Smooth muscle cell (in vitro differentiated cells): Measurements from ENCODE around the gene NRSN2. TPM values are rescaled to one million over a fixed set of nuclear protein-coding genes. Genes with fewer than 3 reads are reported as not detected.
A peak's percentile ranks its signal among the peaks of the same experiment; 100 is the strongest.

Experiments
- DNase-seq: peaks from one replicate; lab custom pipeline; 2025; ENCODE audit not compliant: unreplicated experiment; lab: John Stamatoyannopoulos, UW
- H2AFZ ChIP-seq: fragments of 200-600 bp; sonication (generic); 2 replicates; pipeline ENCODE4 v1.6.0; 2016; ENCODE audit warnings: antibody characterized with exemption, low read depth, mild to moderate bottlenecking
- H3F3A ChIP-seq: fragments of 200-600 bp; sonication (generic); 2 replicates; pipeline ENCODE4 v1.6.0; 2017; ENCODE audit warnings: antibody characterized with exemption, low read depth
- H3K27ac ChIP-seq: fragments of 200-600 bp; sonication (generic); 2 replicates; pipeline ENCODE4 v1.5.1; 2016; ENCODE audit warnings: low read depth, mild to moderate bottlenecking
- H3K27me3 ChIP-seq: fragments of 200-600 bp; sonication (generic); 2 replicates; pipeline ENCODE4 v1.6.1; 2016; ENCODE audit warnings: low read depth, mild to moderate bottlenecking
- H3K36me3 ChIP-seq: fragments of 200-600 bp; sonication (generic); 2 replicates; pipeline ENCODE4 v1.5.1; 2016; ENCODE audit warnings: low read depth
- H3K4me1 ChIP-seq: fragments of 200-600 bp; sonication (generic); 2 replicates; pipeline ENCODE4 v1.5.1; 2016; ENCODE audit warnings: low read depth
- H3K4me2 ChIP-seq: fragments of 200-600 bp; sonication (generic); 2 replicates; pipeline ENCODE4 v1.6.0; 2016; ENCODE audit warnings: mild to moderate bottlenecking
- H3K4me3 ChIP-seq: fragments of 200-600 bp; sonication (generic); 2 replicates; pipeline ENCODE4 v1.5.1; 2016; ENCODE audit warnings: mild to moderate bottlenecking
- H3K79me2 ChIP-seq: fragments of 200-600 bp; sonication (generic); 2 replicates; pipeline ENCODE4 v1.6.0; 2016; ENCODE audit warnings: low read depth, mild to moderate bottlenecking
- H3K9ac ChIP-seq: fragments of 200-600 bp; sonication (generic); 2 replicates; pipeline ENCODE4 v1.6.0; 2016; ENCODE audit warnings: low read depth
- H3K9me3 ChIP-seq: fragments of 200-600 bp; sonication (generic); replicated peaks from 2 replicates; pipeline ENCODE4 v1.5.1; 2016; ENCODE audit warnings: low read depth
- H4K20me1 ChIP-seq: fragments of 200-600 bp; sonication (generic); 2 replicates; pipeline ENCODE4 v1.6.0; 2016; ENCODE audit warnings: low read depth
- CTCF ChIP-seq: fragments of 200-600 bp; sonication (generic); IDR thresholded peaks from 2 replicates; pipeline ENCODE4 v1.5.1; 2017; ENCODE audit warnings: borderline replicate concordance, mild to moderate bottlenecking, antibody characterized with exemption; ENCODE audit not compliant: insufficient read depth, poor library complexity, severe bottlenecking
- WGBS: methylation state at CpG from one replicate; pipeline ENCODE4 v1.1.7; 2016; ENCODE audit warnings: low lambda C conversion rate; 5-methylcytosine and 5-hydroxymethylcytosine counted together
- polyA plus RNA-seq: library from polyadenylated mRNA; unstranded; fragments of >200 nt; fragmentation: Nextera tagmentation; extraction: Ambion mirVana; gene quantifications from 2 replicates; pipeline ENCODE4 v1.2.1, GENCODE V29; 2016
- total RNA-seq: library from RNA; depleted of rRNA; stranded (reverse); fragments of >200 nt; gene quantifications from 2 replicates; pipeline ENCODE4 v1.2.3, GENCODE V29; 2014

NRSN2 gene
- total and polyA plus RNA-seq, 2 experiments from 2014 or later = 50.1 to 107 TPM

- Histone ChIP-seq H3K9me3 (no peaks in the 10 kb centered on the region), H3K4me3 (peak overlapping the region; percentile 82), H4K20me1 (peaks cover 4% of the 10 kb centered on the region), H3K27ac (peak overlapping the region; percentile 97), H3K9ac (peak overlapping the region; percentile 89), H3K4me1 (peaks cover 10% of the 10 kb centered on the region), H3K79me2 (peaks cover 17% of the 10 kb centered on the region), H3K27me3 (no peaks in the 10 kb centered on the region), H3K36me3 (no peaks in the 10 kb centered on the region), H3K4me2 (peak overlapping the region; percentile 98), H3F3A (peaks cover 8% of the 10 kb centered on the region), H2AFZ (peak overlapping the region; percentile 77)
- no peak for DNase-seq
- WGBS = 67% methylated on average over 9 of the region's 9 CpGs
- TF ChIP-seq CTCF = no peak
These were observed 775 bp upstream of the NRSN2 start for GRCh38 chr20:346033-346639.

- Histone ChIP-seq H4K20me1 (peaks cover 4% of the 10 kb centered on the region), H3K36me3 (no peaks in the 10 kb centered on the region), H3K27me3 (no peaks in the 10 kb centered on the region), H3K4me2 (peak overlapping the region; percentile 98), H3K27ac (peak overlapping the region; percentile 97), H3K4me3 (peak overlapping the region; percentile 82), H3F3A (peaks cover 13% of the 10 kb centered on the region), H3K4me1 (peaks cover 10% of the 10 kb centered on the region), H3K9me3 (no peaks in the 10 kb centered on the region), H2AFZ (peak overlapping the region; percentile 77), H3K9ac (peak overlapping the region; percentile 89), H3K79me2 (peaks cover 17% of the 10 kb centered on the region)
- TF ChIP-seq CTCF = no peak
- no peak for DNase-seq
- WGBS = 2% methylated on average over 6 of the region's 19 CpGs
These were observed 367 bp downstream of the NRSN2 start for GRCh38 chr20:347317-347639.

- peaks cover 13% of the 10 kb centered on the region for H3F3A ChIP-seq
- DNase-seq = peak; percentile 90
- 2% methylated on average over 31 of the region's 61 CpGs for WGBS
- peak overlapping the region; percentile 98 for H3K4me2 ChIP-seq
- no peaks in the 10 kb centered on the region for H3K27me3 ChIP-seq
- no peaks in the 10 kb centered on the region for H3K36me3 ChIP-seq
- peak overlapping the region; percentile 82 for H3K4me3 ChIP-seq
- H4K20me1 ChIP-seq = peaks cover 4% of the 10 kb centered on the region
- peak overlapping the region; percentile 97 for H3K27ac ChIP-seq
- no peaks in the 10 kb centered on the region for H3K9me3 ChIP-seq
- no peak for TF ChIP-seq CTCF
- peaks cover 10% of the 10 kb centered on the region for H3K4me1 ChIP-seq
- peak overlapping the region; percentile 77 for H2AFZ ChIP-seq
- H3K79me2 ChIP-seq = peaks cover 17% of the 10 kb centered on the region
- peak overlapping the region; percentile 89 for H3K9ac ChIP-seq
These were observed 951 bp downstream of the NRSN2 start for GRCh38 chr20:347640-348484.
